Hair follicular keratinocyte (primary cell): Measurements from ENCODE around the gene AHCYL1. TPM values are rescaled to one million over a fixed set of nuclear protein-coding genes. Genes with fewer than 3 reads are reported as not detected.

ENCODE experiments used
- total RNA-seq: library from RNA; depleted of rRNA; stranded (reverse); fragments of >200 nt; gene quantifications from 2 replicates; pipeline ENCODE4 v1.2.3, GENCODE V29; 2015

AHCYL1 gene
- total RNA-seq = 29.6 and 31.9 TPM in 2 replicates

DNA sequence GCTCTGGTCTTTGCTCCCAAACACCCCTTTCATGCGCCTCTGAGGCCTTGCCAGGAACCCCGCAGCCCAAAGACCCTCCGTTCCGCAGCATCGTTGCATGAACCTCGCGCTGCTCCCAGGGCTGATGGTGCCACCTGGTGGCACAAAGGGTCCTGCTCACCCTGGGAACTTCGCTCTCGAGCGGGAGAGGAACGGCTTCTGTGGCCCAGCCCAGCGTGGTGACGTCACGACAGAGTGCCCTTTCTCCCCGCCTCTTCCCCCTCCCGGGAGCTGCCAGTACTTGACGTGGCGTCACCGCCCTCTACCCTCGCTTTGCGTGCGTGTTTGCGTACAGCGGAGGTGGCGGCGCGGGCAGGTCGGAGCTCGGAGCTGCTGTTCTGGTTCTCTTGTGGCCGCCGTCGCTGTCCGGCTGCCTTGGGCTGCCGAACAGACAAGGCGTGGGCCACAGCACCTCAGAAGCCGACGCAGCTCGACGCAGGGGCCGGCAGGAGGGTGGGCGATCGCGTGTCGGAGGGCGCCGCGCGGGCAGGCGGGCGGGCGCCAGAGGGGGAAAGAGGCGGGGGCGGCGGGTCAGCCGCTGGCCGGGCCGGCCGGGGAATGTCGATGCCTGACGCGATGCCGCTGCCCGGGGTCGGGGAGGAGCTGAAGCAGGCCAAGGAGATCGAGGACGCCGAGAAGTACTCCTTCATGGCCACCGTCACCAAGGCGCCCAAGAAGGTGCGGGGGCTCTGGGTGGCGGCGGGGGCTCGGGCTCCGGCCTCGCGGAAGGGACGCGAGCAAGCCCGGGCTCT lies at the start of gene AHCYL1:
Gene AHCYL1, plus strand, starts transcription at position 310 of the 791 bp plus-strand sequence. Its CDS starts 288 bp downstream, at position 598.

DNA sequence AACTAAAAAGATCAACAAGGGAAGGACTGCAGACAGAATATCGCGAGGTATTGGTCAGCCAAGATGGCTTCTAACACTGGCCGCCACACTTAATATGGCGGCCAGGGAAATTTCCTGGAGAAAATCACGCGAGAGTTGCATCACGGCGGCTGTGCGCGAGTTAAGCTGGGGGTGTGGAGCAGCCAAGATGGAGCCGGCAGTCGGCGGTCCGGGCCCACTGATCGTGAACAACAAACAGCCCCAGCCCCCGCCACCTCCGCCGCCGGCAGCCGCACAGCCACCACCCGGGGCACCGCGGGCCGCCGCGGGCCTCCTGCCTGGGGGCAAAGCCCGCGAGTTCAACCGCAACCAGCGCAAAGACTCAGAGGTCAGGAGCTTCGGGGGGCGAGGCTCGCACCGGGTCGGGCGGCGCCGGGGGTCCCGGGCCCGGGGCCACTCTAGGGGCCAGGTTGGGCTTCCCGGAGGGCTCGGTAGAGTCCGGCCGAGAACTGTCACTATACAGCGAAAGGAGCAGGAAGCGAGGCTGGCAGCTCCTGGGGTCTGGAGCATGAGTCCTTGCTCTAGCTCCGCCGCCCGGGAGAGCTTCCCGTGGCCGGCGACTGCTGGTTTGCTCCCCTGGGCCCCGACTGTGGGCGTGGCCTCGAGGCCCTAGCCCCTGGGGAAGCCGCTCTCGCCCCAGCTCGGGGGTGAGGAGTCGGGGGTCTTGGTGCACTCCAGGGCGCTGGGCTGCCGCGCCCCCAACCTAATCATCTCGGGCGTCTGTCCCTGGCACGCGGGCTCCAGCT lies 50.1 kb downstream of the AHCYL1 start, which contains the start of gene STRIP1:
Gene STRIP1, plus strand, starts transcription at position 174 of the 785 bp plus-strand sequence. Its CDS starts 14 bp downstream, at position 188.

DNA sequence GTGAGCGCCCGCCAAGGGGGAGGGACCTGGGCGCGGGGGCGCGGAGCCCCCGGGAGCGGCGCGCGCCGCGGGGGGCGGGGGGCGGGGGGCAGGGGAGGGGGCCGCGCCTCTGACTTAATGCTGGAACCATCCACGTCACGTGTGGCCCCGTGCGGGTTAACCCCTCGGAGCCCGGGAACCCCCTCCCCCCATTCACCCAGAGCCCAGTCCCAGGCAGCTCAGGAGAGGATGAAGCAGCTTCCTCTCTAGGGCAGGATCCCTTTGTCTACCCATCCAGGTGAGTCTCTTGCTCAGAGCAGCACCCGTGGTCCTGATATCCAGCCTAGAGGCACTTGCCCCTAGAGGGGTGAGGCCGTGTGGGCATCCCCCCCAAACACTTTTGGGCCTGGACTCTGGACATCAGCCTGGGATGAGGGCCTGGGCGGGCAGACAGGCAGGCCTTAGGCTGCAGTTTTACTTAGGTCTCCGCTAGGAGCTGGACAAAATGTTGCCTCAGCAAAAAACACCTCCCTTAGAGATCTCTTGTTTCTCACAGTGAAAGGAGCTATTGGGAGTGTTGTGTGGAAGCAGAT lies 86.2 kb downstream of the AHCYL1 start, which contains the start of gene ALX3:
Gene ALX3, minus strand, starts transcription at position 2 of the 572 bp plus-strand sequence. CDS start 60 bp downstream, outside the sequence.

Other genes with a start within 250 kb of the AHCYL1 start
- gene GSTM3, start 243.7 kb upstream of the AHCYL1 start, total RNA-seq = 5.5 and 13.4 TPM in 2 replicates
- not detected in 2 replicates for gene EPS8L3, start 220.8 kb upstream of the AHCYL1 start, total RNA-seq
- 4.7 and 6.6 TPM in 2 replicates for gene CSF1, start 73.9 kb upstream of the AHCYL1 start, total RNA-seq
- 20.0 and 26.6 TPM in 2 replicates for gene STRIP1, start 49.9 kb downstream of the AHCYL1 start, total RNA-seq
- gene ALX3, start 85.9 kb downstream of the AHCYL1 start, total RNA-seq = not detected in 2 replicates
- gene UBL4B, start 127.7 kb downstream of the AHCYL1 start, total RNA-seq = not detected in 2 replicates
- not detected in 2 replicates for gene SLC6A17, start 165.7 kb downstream of the AHCYL1 start, total RNA-seq
- 4.4 and 5.3 TPM in 2 replicates for gene KCNC4, start 225.5 kb downstream of the AHCYL1 start, total RNA-seq